ENCODE measurements around the gene PRXL2A.

The PRXL2A gene

GRCh38 chr10:80459047-80459865 lies 50.9 kb downstream of the PRXL2A start:
- Histone ChIP-seq H3K4me3 (ENCODE audit: low read depth, low read length) (no peak overlapping the region), H3K36me3 (replicated peaks) (peaks cover 12% of the 10 kb centered on the region), H3K27ac (peak overlapping the region; percentile 5), H3K27me3 (replicated peaks) (no peaks in the 10 kb centered on the region)
- DNase-seq = no peak
- in situ Hi-C loops (cut with HindIII; ENCODE audit: low pct_ligation_motif_present, low sequenced_read_pairs) = loop anchor here (10.0 kb wide), 1 partner anchor 46 kb away; no protein-coding TSS in a partner anchor
- peak; percentile 23 for TF ChIP-seq CTCF (IDR thresholded peaks at IDR 0.05; ENCODE audit: low read depth, low read length, missing control alignments)

- in situ Hi-C loops (cut with HindIII; ENCODE audit: low pct_ligation_motif_present, low sequenced_read_pairs) = no loop called here
- Histone ChIP-seq H3K36me3 (replicated peaks) (peaks cover 12% of the 10 kb centered on the region), H3K27me3 (replicated peaks) (no peaks in the 10 kb centered on the region), H3K4me3 (ENCODE audit: low read depth, low read length) (no peak overlapping the region), H3K27ac (no peak overlapping the region)
- TF ChIP-seq CTCF (IDR thresholded peaks at IDR 0.05; ENCODE audit: low read depth, low read length, missing control alignments) = no peak
- DNase-seq = no peak
These were observed 52.3 kb downstream of the PRXL2A start for GRCh38 chr10:80460399-80461207.

GRCh38 chr10:80461208-80462183 lies 53.1 kb downstream of the PRXL2A start:
- TF ChIP-seq CTCF (IDR thresholded peaks at IDR 0.05; ENCODE audit: low read depth, low read length, missing control alignments) = no peak
- no peak for DNase-seq
- no peak overlapping the region for H3K27ac ChIP-seq

GRCh38 chr10:80462299-80462980 lies 54.1 kb downstream of the PRXL2A start:
- in situ Hi-C loops (cut with HindIII; ENCODE audit: low pct_ligation_motif_present, low sequenced_read_pairs) = no loop called here
- no peak for DNase-seq
- no peak for TF ChIP-seq CTCF (IDR thresholded peaks at IDR 0.05; ENCODE audit: low read depth, low read length, missing control alignments)
- Histone ChIP-seq H3K27ac (peak overlapping the region; percentile 64), H3K27me3 (replicated peaks) (no peaks in the 10 kb centered on the region), H3K36me3 (replicated peaks) (peaks cover 12% of the 10 kb centered on the region), H3K4me3 (ENCODE audit: low read depth, low read length) (no peak overlapping the region)

More at GRCh38 chr10:80461208-80462183, 53.1 kb downstream of the PRXL2A start:
- Histone ChIP-seq H3K4me3 (ENCODE audit: low read depth, low read length) (no peak overlapping the region), H3K36me3 (replicated peaks) (peaks cover 14% of the 10 kb centered on the region), H3K27me3 (replicated peaks) (no peaks in the 10 kb centered on the region)
- in situ Hi-C loops (cut with HindIII; ENCODE audit: low pct_ligation_motif_present, low sequenced_read_pairs) = no loop called here

Measured in brain microvascular endothelial cell (primary cell).